Trophoblast cell (in vitro differentiated cells and primary cell): ENCODE data around the gene MRPL4.

Source experiments
- DNase-seq, 2 donors: peaks; one replicate each; pipeline ENCODE4 v3.0.0-alpha.2; 2016
- H2AFZ ChIP-seq: 2 replicates; pipeline ENCODE4 v1.6.1; 2013; ENCODE audit warnings: low read length, moderate library complexity, mild to moderate bottlenecking; ENCODE audit not compliant: insufficient read depth, poor library complexity
- H2AK5ac ChIP-seq: 2 replicates; pipeline ENCODE4 v1.6.1; 2013; ENCODE audit warnings: mild to moderate bottlenecking, low read length
- H2BK120ac ChIP-seq: 2 replicates; pipeline ENCODE4 v1.6.1; 2013; ENCODE audit warnings: low read length, mild to moderate bottlenecking, moderate library complexity; ENCODE audit not compliant: insufficient read depth, poor library complexity
- H2BK12ac ChIP-seq: 2 replicates; pipeline ENCODE4 v1.6.1; 2013; ENCODE audit warnings: mild to moderate bottlenecking, low read length, moderate library complexity
- H2BK5ac ChIP-seq: 2 replicates; pipeline ENCODE4 v1.6.1; 2013; ENCODE audit warnings: low read length, low read depth, moderate library complexity, mild to moderate bottlenecking; ENCODE audit not compliant: poor library complexity
- H3K14ac ChIP-seq: 2 replicates; pipeline ENCODE4 v1.6.1; 2013; ENCODE audit warnings: mild to moderate bottlenecking, low read length
- H3K18ac ChIP-seq: 2 replicates; pipeline ENCODE4 v1.6.1; 2013; ENCODE audit warnings: mild to moderate bottlenecking, low read length
- H3K23ac ChIP-seq: 2 replicates; pipeline ENCODE4 v1.6.1; 2013; ENCODE audit warnings: low read length
- H3K27ac ChIP-seq: 2 replicates; pipeline ENCODE4 v1.5.1; 2013; ENCODE audit warnings: low read depth, mild to moderate bottlenecking, inconsistent platforms, low read length, moderate library complexity
- H3K27me3 ChIP-seq: 2 replicates; pipeline ENCODE4 v1.6.1; 2013; ENCODE audit warnings: inconsistent platforms, mild to moderate bottlenecking, low read length, moderate library complexity; ENCODE audit not compliant: insufficient read depth
- H3K36me3 ChIP-seq, 2 experiments: 1 replicate in 1 of 2; 2 replicates in 1 of 2; pipeline ENCODE4 v1.6.1; 2013; ENCODE audit warnings: low read length in 2 of 2, mild to moderate bottlenecking in 2 of 2, moderate library complexity in 1 of 2; ENCODE audit not compliant: insufficient read depth in 2 of 2, control insufficient read depth in 1 of 2
- H3K4ac ChIP-seq: 2 replicates; pipeline ENCODE4 v1.6.1; 2013; ENCODE audit warnings: low read depth, mild to moderate bottlenecking, low read length, moderate library complexity
- H3K4me1 ChIP-seq, 2 experiments: 1 replicate in 1 of 2; 2 replicates in 1 of 2; pipeline ENCODE4 v1.6.1; 2013; ENCODE audit warnings: low read length in 2 of 2, mild to moderate bottlenecking in 2 of 2, moderate library complexity in 1 of 2; ENCODE audit not compliant: insufficient read depth in 2 of 2, control insufficient read depth in 1 of 2
- H3K4me2 ChIP-seq: 2 replicates; pipeline ENCODE4 v1.6.1; 2013; ENCODE audit warnings: inconsistent platforms, mild to moderate bottlenecking, low read length, moderate library complexity
- H3K4me3 ChIP-seq: 2 replicates; pipeline ENCODE4 v1.5.1; 2013; ENCODE audit warnings: mild to moderate bottlenecking, low read depth, low read length, inconsistent platforms
- H3K79me1 ChIP-seq: one replicate; pipeline ENCODE4 v1.6.1; 2013; ENCODE audit warnings: low read length
- H3K79me2 ChIP-seq: 2 replicates; pipeline ENCODE4 v1.6.1; 2013; ENCODE audit warnings: low read length, mild to moderate bottlenecking; ENCODE audit not compliant: control insufficient read depth, insufficient read depth, poor library complexity
- H3K9ac ChIP-seq: 2 replicates; pipeline ENCODE4 v1.6.1; 2013; ENCODE audit warnings: mild to moderate bottlenecking, low read length
- H3K9me3 ChIP-seq: 2 replicates; pipeline ENCODE4 v1.6.1; 2013; ENCODE audit warnings: low read depth, mild to moderate bottlenecking, control low read depth, inconsistent platforms, low read length; ENCODE audit not compliant: insufficient read depth
- H4K12ac ChIP-seq: 2 replicates; pipeline ENCODE4 v1.6.1; 2013; ENCODE audit warnings: low read depth, mild to moderate bottlenecking, low read length, moderate library complexity
- H4K8ac ChIP-seq: 2 replicates; pipeline ENCODE4 v1.6.1; 2013; ENCODE audit warnings: low read depth, mild to moderate bottlenecking, low read length, moderate library complexity
- H4K91ac ChIP-seq: one replicate; pipeline ENCODE4 v1.6.1; 2013; ENCODE audit warnings: low read depth, mild to moderate bottlenecking, low read length, moderate library complexity
- WGBS: extraction: QIAGEN DNeasy Blood & Tissue Kit; methylation state at CpG from one replicate; pipeline ENCODE4 v1.1.7; 2013; ENCODE audit warnings: missing lambda C conversion rate; ENCODE audit not compliant: insufficient read length, insufficient coverage; ENCODE audit errors: extremely low coverage; 5-methylcytosine and 5-hydroxymethylcytosine counted together

Gene MRPL4

GRCh38 chr19:10286803-10287737 lies 35.1 kb downstream of the MRPL4 start, which contains the start of gene ICAM4:
Gene ICAM4 (plus strand): TSS chr19:10286955. CDS start chr19:10287013, 58 bp downstream.
- Histone ChIP-seq H3K4me3 (peak within 1 kb of the TSS; percentile 62), H3K14ac (no peak within 1 kb of the TSS), H3K4me2 (no peak within 1 kb of the TSS), H3K18ac (no peak within 1 kb of the TSS), H3K4me1 (peaks cover 12 to 17% of the 10 kb centered on the region in 2 experiments), H3K27ac (no peak within 1 kb of the TSS), H3K9me3 (peaks cover 21% of the 10 kb centered on the region), H3K4ac (no peak within 1 kb of the TSS), H3K79me1 (no peaks in the 10 kb centered on the region), H4K12ac (no peak within 1 kb of the TSS), H2BK5ac (no peak within 1 kb of the TSS), H2BK120ac (no peak within 1 kb of the TSS), H2BK12ac (no peak within 1 kb of the TSS), H3K36me3 (peaks cover 0 to 2% of the 10 kb centered on the region in 2 experiments), H3K27me3 (peaks cover 53% of the 10 kb centered on the region), H3K9ac (no peak within 1 kb of the TSS), H4K8ac (no peak within 1 kb of the TSS), H2AFZ (no peak within 1 kb of the TSS), H3K23ac (no peak within 1 kb of the TSS), H4K91ac (no peak within 1 kb of the TSS), H3K79me2 (no peaks in the 10 kb centered on the region), H2AK5ac (no peak within 1 kb of the TSS)
- peak in 1 of 2 donors; percentile 35 for DNase-seq
- no CpG with 5 or more reads among the region's 59 CpGs for WGBS

DNA sequence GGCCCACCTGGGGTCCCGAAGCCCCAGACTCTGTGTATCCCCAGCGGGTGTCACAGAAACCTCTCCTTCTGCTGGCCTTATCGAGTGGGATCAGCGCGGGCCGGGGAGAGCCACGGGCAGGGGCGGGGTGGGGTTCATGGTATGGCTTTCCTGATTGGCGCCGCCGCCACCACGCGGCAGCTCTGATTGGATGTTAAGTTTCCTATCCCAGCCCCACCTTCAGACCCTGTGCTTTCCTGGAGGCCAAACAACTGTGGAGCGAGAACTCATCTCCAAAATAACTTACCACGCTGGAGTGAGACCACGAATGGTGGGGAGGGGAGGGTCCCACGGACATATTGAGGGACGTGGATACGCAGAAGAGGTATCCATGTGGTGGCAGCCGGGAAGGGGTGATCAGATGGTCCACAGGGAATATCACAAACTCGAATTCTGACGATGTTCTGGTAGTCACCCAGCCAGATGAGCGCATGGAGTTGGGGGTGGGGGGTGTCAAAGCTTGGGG lies 36.7 kb downstream of the MRPL4 start:
- no peak overlapping the region for H3K14ac ChIP-seq
- H3K4me1 ChIP-seq = peaks cover 17 to 24% of the 10 kb centered on the region in 2 experiments
- H3K4me2 ChIP-seq = peak overlapping the region; percentile 46
- no peak overlapping the region for H4K91ac ChIP-seq
- H3K9me3 ChIP-seq = peaks cover 35% of the 10 kb centered on the region
- no peak overlapping the region for H3K23ac ChIP-seq
- no peak overlapping the region for H3K9ac ChIP-seq
- no peaks in the 10 kb centered on the region for H3K79me1 ChIP-seq
- no peak overlapping the region for H3K27ac ChIP-seq
- no peak overlapping the region for H2BK5ac ChIP-seq
- H2BK120ac ChIP-seq = no peak overlapping the region
- H3K36me3 ChIP-seq = peaks cover 0 to 2% of the 10 kb centered on the region in 2 experiments
- H3K4ac ChIP-seq = no peak overlapping the region
- DNase-seq = peak in 1 of 2 donors; percentile 39
- no peak overlapping the region for H3K18ac ChIP-seq
- H2AFZ ChIP-seq = peak overlapping the region; percentile 27
- H4K12ac ChIP-seq = no peak overlapping the region
- no peak overlapping the region for H3K4me3 ChIP-seq
- H4K8ac ChIP-seq = no peak overlapping the region
- no CpG with 5 or more reads among the region's 23 CpGs for WGBS
- no peak overlapping the region for H2BK12ac ChIP-seq
- H3K27me3 ChIP-seq = peaks cover 69% of the 10 kb centered on the region
- H3K79me2 ChIP-seq = no peaks in the 10 kb centered on the region
- H2AK5ac ChIP-seq = no peak overlapping the region

DNA sequence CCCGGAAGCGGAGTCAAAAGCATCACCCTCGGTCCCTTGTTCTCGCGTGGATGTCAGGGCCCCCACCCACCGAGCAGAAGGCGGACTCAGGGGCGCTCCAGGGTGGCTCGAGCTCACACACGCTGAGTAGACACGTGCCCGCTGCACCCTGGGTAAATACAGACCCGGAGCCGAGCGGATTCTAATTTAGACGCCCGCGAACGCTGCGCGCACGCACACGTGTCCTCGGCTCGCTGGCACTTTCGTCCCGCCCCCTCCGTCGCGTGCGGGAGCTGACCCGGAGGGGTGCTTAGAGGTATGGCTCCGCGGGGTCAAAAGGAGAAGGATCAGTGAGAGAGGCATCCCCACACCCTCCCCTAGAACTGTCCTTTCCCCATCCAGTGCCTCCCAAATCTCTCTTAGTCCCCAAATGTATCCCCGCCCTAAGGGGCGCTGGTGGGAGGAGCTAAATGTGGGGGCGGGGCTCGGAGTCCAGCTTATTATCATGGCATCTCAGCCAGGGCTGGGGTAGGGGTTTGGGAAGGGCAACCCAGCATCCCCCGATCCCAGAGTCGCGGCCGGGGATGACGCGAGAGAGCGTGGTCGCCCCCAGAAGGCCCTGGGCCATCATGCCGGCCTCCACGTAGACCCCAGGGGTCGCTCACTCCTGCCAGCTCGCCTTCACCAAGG lies 37.3 kb downstream of the MRPL4 start:
- peaks cover 75% of the 10 kb centered on the region for H3K27me3 ChIP-seq
- no peak overlapping the region for H4K12ac ChIP-seq
- H3K14ac ChIP-seq = no peak overlapping the region
- no peak overlapping the region for H2BK120ac ChIP-seq
- no peaks in the 10 kb centered on the region for H3K79me2 ChIP-seq
- H2AK5ac ChIP-seq = no peak overlapping the region
- H3K23ac ChIP-seq = no peak overlapping the region
- peaks cover 40% of the 10 kb centered on the region for H3K9me3 ChIP-seq
- H4K91ac ChIP-seq = no peak overlapping the region
- DNase-seq = peak in 1 of 2 donors; percentile 60
- H3K36me3 ChIP-seq = peaks cover 0 to 2% of the 10 kb centered on the region in 2 experiments
- H3K4me1 ChIP-seq = peaks cover 17 to 24% of the 10 kb centered on the region in 2 experiments
- H2BK12ac ChIP-seq = no peak overlapping the region
- peak overlapping the region; percentile 27 for H2AFZ ChIP-seq
- H3K4me2 ChIP-seq = peak overlapping the region; percentile 46
- no peak overlapping the region for H3K18ac ChIP-seq
- H4K8ac ChIP-seq = no peak overlapping the region
- no CpG with 5 or more reads among the region's 50 CpGs for WGBS
- H2BK5ac ChIP-seq = no peak overlapping the region
- H3K4ac ChIP-seq = no peak overlapping the region
- H3K27ac ChIP-seq = no peak overlapping the region
- no peak overlapping the region for H3K9ac ChIP-seq
- H3K4me3 ChIP-seq = no peak overlapping the region
- H3K79me1 ChIP-seq = no peaks in the 10 kb centered on the region

GRCh38 chr19:10289836-10290356 lies 37.9 kb downstream of the MRPL4 start, which contains the start of gene ICAM5:
Gene ICAM5 (plus strand): TSS chr19:10289952. CDS start chr19:10290044, 92 bp downstream.
- H3K79me1 ChIP-seq = no peaks in the 10 kb centered on the region
- no peak within 1 kb of the TSS for H3K9ac ChIP-seq
- H3K18ac ChIP-seq = no peak within 1 kb of the TSS
- peaks cover 43% of the 10 kb centered on the region for H3K9me3 ChIP-seq
- no peak within 1 kb of the TSS for H2BK5ac ChIP-seq
- DNase-seq = peak in 1 of 2 donors; percentile 26
- H3K79me2 ChIP-seq = no peaks in the 10 kb centered on the region
- no peak within 1 kb of the TSS for H2BK120ac ChIP-seq
- no peak within 1 kb of the TSS for H4K8ac ChIP-seq
- peaks cover 17 to 24% of the 10 kb centered on the region in 2 experiments for H3K4me1 ChIP-seq
- no peak within 1 kb of the TSS for H4K12ac ChIP-seq
- no peak within 1 kb of the TSS for H3K23ac ChIP-seq
- no peak within 1 kb of the TSS for H3K27ac ChIP-seq
- no peak within 1 kb of the TSS for H2BK12ac ChIP-seq
- no CpG with 5 or more reads among the region's 45 CpGs for WGBS
- peaks cover 81% of the 10 kb centered on the region for H3K27me3 ChIP-seq
- H3K4me2 ChIP-seq = peak within 1 kb of the TSS; percentile 46
- H3K36me3 ChIP-seq = peaks cover 0 to 2% of the 10 kb centered on the region in 2 experiments
- H3K4ac ChIP-seq = no peak within 1 kb of the TSS
- no peak within 1 kb of the TSS for H3K4me3 ChIP-seq
- no peak within 1 kb of the TSS for H2AK5ac ChIP-seq
- H2AFZ ChIP-seq = peak within 1 kb of the TSS; percentile 27
- no peak within 1 kb of the TSS for H4K91ac ChIP-seq
- no peak within 1 kb of the TSS for H3K14ac ChIP-seq
